ENCODE measurements around the gene PRKG2.

- TF ChIP-seq EZH2 (IDR thresholded peaks at IDR 0.05), result no peak
- no peak for TF ChIP-seq POLR2AphosphoS5 (IDR thresholded peaks at IDR 0.05; ENCODE audit: borderline replicate concordance, low read depth, low read length)
- no peak for TF ChIP-seq FOXP2 (optimal IDR thresholded peaks at IDR 0.05; ENCODE audit: control extremely low read depth, extremely low read length, insufficient read depth)
Measured at GRCh38 chr4:81058621-81059020, 156.4 kb downstream of the PRKG2 start.

Measured in SK-N-MC (cell line).